ENCODE results near the gene KCNQ1.

The KCNQ1 gene

GRCh38 chr11:2466069-2466801 is 21.4 kb downstream of the KCNQ1 start:
- no peak for DNase-seq (ENCODE audit: low read depth)
- no peak overlapping the region for H3K4me3 ChIP-seq (ENCODE audit: low read depth, low read length)
- in situ Hi-C loops (cut with HindIII; ENCODE audit: low sequenced_read_pairs), result no loop called here
- TF ChIP-seq CTCF (IDR thresholded peaks at IDR 0.05; ENCODE audit: low read depth, low read length, missing control alignments), result no peak

- no peak overlapping the region for H3K4me3 ChIP-seq (ENCODE audit: low read depth, low read length)
- TF ChIP-seq CTCF (IDR thresholded peaks at IDR 0.05; ENCODE audit: low read depth, low read length, missing control alignments), result no peak
- in situ Hi-C loops (cut with HindIII; ENCODE audit: low sequenced_read_pairs), result no loop called here
- no peak for DNase-seq (ENCODE audit: low read depth)
These were observed 22.3 kb downstream of the KCNQ1 start for GRCh38 chr11:2466869-2467694.

GRCh38 chr11:2467695-2468055 is 22.9 kb downstream of the KCNQ1 start:
- H3K4me3 ChIP-seq (ENCODE audit: low read depth, low read length), result no peak overlapping the region
- in situ Hi-C loops (cut with HindIII; ENCODE audit: low sequenced_read_pairs), result no loop called here
- no peak for DNase-seq (ENCODE audit: low read depth)
- no peak for TF ChIP-seq CTCF (IDR thresholded peaks at IDR 0.05; ENCODE audit: low read depth, low read length, missing control alignments)

- in situ Hi-C loops (cut with HindIII; ENCODE audit: low sequenced_read_pairs), result no loop called here
- no peak for DNase-seq (ENCODE audit: low read depth)
- no peak for TF ChIP-seq CTCF (IDR thresholded peaks at IDR 0.05; ENCODE audit: low read depth, low read length, missing control alignments)
- no peak overlapping the region for H3K4me3 ChIP-seq (ENCODE audit: low read depth, low read length)
These were observed 23.8 kb downstream of the KCNQ1 start for GRCh38 chr11:2468363-2469235.

- in situ Hi-C loops (cut with HindIII; ENCODE audit: low sequenced_read_pairs), result no loop called here
- H3K4me3 ChIP-seq (ENCODE audit: low read depth, low read length), result no peak overlapping the region
- no peak for TF ChIP-seq CTCF (IDR thresholded peaks at IDR 0.05; ENCODE audit: low read depth, low read length, missing control alignments)
- DNase-seq (ENCODE audit: low read depth), result no peak
These were observed 25.7 kb downstream of the KCNQ1 start for GRCh38 chr11:2470495-2470894.

Measured in astrocyte of the cerebellum (primary cell).